ENCODE results near the gene AGAP5. TPM values are rescaled to one million over a fixed set of nuclear protein-coding genes. Genes with fewer than 3 reads are reported as not detected.
"Not testable (repeated sequence)": the region's sequence is repeated elsewhere in the genome, so short reads cannot be mapped to it uniquely, and the experiment has no call there.

Gene AGAP5
- total RNA-seq, 1 donor from 2014 or later, result 5.4 TPM

- DNase-seq, result not testable (repeated sequence)
Observed at GRCh38 chr10:73714483-73714882, 16.6 kb upstream of the AGAP5 start.

GRCh38 chr10:73713912-73714311 lies 16.0 kb upstream of the AGAP5 start:
- DNase-seq, result not testable (repeated sequence)

- not testable (repeated sequence) for DNase-seq
Observed at GRCh38 chr10:73711683-73712082, 13.8 kb upstream of the AGAP5 start.

- DNase-seq, result not testable (repeated sequence)
Observed at GRCh38 chr10:73708122-73708521, 10.2 kb upstream of the AGAP5 start.

GRCh38 chr10:73707628-73708027 lies 9.7 kb upstream of the AGAP5 start:
- not testable (repeated sequence) for DNase-seq

GRCh38 chr10:73706488-73706887 lies 8.6 kb upstream of the AGAP5 start:
- DNase-seq, result not testable (repeated sequence)

GRCh38 chr10:73705506-73706072 lies 7.7 kb upstream of the AGAP5 start:
- not testable (repeated sequence) for DNase-seq

GRCh38 chr10:73703924-73704323 lies 6.0 kb upstream of the AGAP5 start:
- not testable (repeated sequence) for DNase-seq

- DNase-seq, result not testable (repeated sequence)
Observed at GRCh38 chr10:73698819-73699218, 910 bp upstream of the AGAP5 start.

- not testable (repeated sequence) for DNase-seq
Observed at GRCh38 chr10:73695302-73695701, 2.6 kb downstream of the AGAP5 start.

GRCh38 chr10:73690755-73691154 lies 7.2 kb downstream of the AGAP5 start:
- not testable (repeated sequence) for DNase-seq

- not testable (repeated sequence) for DNase-seq
Observed at GRCh38 chr10:73689596-73689995, 8.3 kb downstream of the AGAP5 start.

- DNase-seq, result not testable (repeated sequence)
Observed at GRCh38 chr10:73687641-73688040, 10.3 kb downstream of the AGAP5 start.

GRCh38 chr10:73674546-73674945 lies 23.4 kb downstream of the AGAP5 start:
- DNase-seq, result not testable (repeated sequence)

- DNase-seq, result not testable (repeated sequence)
Observed at GRCh38 chr10:73668378-73668777, 29.5 kb downstream of the AGAP5 start.

GRCh38 chr10:73666153-73666809 lies 31.6 kb downstream of the AGAP5 start:
- not testable (repeated sequence) for DNase-seq

- not testable (repeated sequence) for DNase-seq
Observed at GRCh38 chr10:73665581-73665980, 32.3 kb downstream of the AGAP5 start.

- DNase-seq, result not testable (repeated sequence)
Observed at GRCh38 chr10:73664156-73665040, 33.5 kb downstream of the AGAP5 start.

- not testable (repeated sequence) for DNase-seq
Observed at GRCh38 chr10:73663621-73664020, 34.3 kb downstream of the AGAP5 start.

GRCh38 chr10:73662705-73663104 lies 35.2 kb downstream of the AGAP5 start:
- DNase-seq, result not testable (repeated sequence)

- DNase-seq, result peak; percentile 34
Observed at GRCh38 chr10:73655990-73656298, 42.0 kb downstream of the AGAP5 start, which contains the start of gene SYNPO2L. TSS of gene SYNPO2L (minus strand) at chr10:73656029. CDS start at chr10:73655922, 107 bp downstream.

- DNase-seq, result no peak
Observed at GRCh38 chr10:73655257-73655989, 42.5 kb downstream of the AGAP5 start.
